Transverse colon (tissue), 4 donors: Measurements from ENCODE around the gene CD2BP2.

Experiments
- EP300 ChIP-seq: sonication (generic); formaldehyde crosslinking; IDR thresholded peaks from one replicate; pipeline ENCODE4 v1.6.1; 2017; ENCODE audit warnings: antibody characterized with exemption, low read depth
- POLR2A ChIP-seq: fragments of 450-650 bp; IDR thresholded peaks from one replicate; pipeline ENCODE4 v1.6.1; 2016; ENCODE audit warnings: antibody characterized with exemption, mild to moderate bottlenecking, moderate library complexity
- POLR2AphosphoS5 ChIP-seq, 3 donors: sonication (generic); formaldehyde crosslinking; IDR thresholded peaks; one replicate each; pipeline ENCODE4 v1.6.1; 2016; ENCODE audit warnings: antibody characterized with exemption in 3 of 3
- TF ChIP-seq, protein P1 (sequence below), 5 experiments: fragments of 200-600 bp in 3 of 5; fragments of 450-650 bp in 2 of 5; sonication (generic) in 3 of 5; IDR thresholded peaks; 1 replicate in 2 of 5; 2 replicates in 3 of 5; pipeline ENCODE4 v1.5.1; 2016 to 2017; ENCODE audit warnings: antibody characterized with exemption in 5 of 5, inconsistent platforms in 3 of 5, mild to moderate bottlenecking in 2 of 5, moderate library complexity in 1 of 5

DNA sequence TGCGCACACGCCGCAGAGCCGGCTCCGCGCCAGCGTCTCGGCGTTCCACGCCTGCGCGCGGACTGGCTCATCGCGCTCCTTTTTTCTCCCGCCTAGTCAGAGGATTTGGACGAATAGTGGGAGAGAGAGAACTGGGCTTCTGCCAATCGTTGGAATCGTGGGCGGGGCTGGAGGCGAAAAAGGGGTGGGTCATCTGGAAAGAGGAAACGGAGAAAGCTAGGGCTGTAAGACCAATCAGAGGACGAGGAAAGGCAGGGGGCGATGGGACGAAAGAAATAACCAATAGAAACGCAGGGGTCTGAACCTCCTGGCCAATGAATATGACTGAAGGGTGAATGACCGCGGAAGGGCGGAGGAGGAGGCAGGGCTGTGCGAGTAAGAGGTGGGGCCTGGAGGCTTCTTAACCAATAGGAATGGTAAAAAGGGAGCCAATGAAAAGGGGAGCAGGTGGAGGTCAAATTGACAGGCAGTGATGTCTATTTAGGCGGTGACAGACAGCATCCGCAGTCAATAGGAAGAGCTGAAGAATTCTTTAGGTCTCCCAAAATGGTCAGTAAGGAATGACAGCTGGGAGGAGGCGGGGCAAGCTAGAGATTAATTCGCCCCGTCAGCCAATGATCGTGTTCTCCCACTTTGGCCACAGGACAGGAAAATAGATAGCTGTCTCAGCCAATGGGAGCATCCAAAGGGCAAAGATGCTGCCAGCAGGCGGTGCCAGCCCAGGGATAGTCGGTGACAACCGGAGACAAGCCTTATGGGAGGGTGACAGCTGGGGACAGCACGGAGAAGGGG lies 15.5 kb upstream of the CD2BP2 start, which contains the start of gene TBC1D10B:
- TF ChIP-seq EP300 (no peak), POLR2AphosphoS5 (IDR thresholded peaks at IDR 0.05) (peak; percentile 52 to 93 (median 87)), POLR2A (peak; percentile 61)
- TF ChIP-seq, protein P1, sequence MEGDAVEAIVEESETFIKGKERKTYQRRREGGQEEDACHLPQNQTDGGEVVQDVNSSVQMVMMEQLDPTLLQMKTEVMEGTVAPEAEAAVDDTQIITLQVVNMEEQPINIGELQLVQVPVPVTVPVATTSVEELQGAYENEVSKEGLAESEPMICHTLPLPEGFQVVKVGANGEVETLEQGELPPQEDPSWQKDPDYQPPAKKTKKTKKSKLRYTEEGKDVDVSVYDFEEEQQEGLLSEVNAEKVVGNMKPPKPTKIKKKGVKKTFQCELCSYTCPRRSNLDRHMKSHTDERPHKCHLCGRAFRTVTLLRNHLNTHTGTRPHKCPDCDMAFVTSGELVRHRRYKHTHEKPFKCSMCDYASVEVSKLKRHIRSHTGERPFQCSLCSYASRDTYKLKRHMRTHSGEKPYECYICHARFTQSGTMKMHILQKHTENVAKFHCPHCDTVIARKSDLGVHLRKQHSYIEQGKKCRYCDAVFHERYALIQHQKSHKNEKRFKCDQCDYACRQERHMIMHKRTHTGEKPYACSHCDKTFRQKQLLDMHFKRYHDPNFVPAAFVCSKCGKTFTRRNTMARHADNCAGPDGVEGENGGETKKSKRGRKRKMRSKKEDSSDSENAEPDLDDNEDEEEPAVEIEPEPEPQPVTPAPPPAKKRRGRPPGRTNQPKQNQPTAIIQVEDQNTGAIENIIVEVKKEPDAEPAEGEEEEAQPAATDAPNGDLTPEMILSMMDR (IDR thresholded peaks at IDR 0.05), result peak in 4 of 5 experiments; percentile 19 to 57 (median 36)
